GM12878 (cell line): ENCODE results near the gene CEP170B. TPM values are rescaled to one million over a fixed set of nuclear protein-coding genes. Genes with fewer than 3 reads are reported as not detected.

Source experiments
- ATAC-seq: fragments of 200-7000 bp; cut with Tn5 transposase; 3 replicates; pipeline ENCODE4 v1.9.1; 2020; ENCODE audit warnings: mild to moderate bottlenecking, moderate library complexity
- BruUV-seq: library from RNA; stranded (reverse); fragments of 400-500 nt; replicated peaks from 2 replicates; lab custom pipeline; 2021; lab: Mats Ljungman, UMichigan
- CTCF ChIA-PET: fragments of 300-600 bp; sonication (Branson Sonifier 250); formaldehyde crosslinking; extraction: SDS; loops from one replicate; lab custom pipeline; 2021; ENCODE audit warnings: inconsistent platforms; lab: Yijun Ruan, JAX
- POLR2A ChIA-PET: fragments of 350-600 bp; formaldehyde crosslinking; extraction: SDS; loops from one replicate; lab custom pipeline; 2021; ENCODE audit warnings: inconsistent platforms; lab: Charles Lee
- RAD21 ChIA-PET: fragments of 300-600 bp; sonication (Branson Sonifier 250); formaldehyde crosslinking; loops from one replicate; lab custom pipeline; 2023; ENCODE audit warnings: antibody characterized with exemption; ENCODE audit not compliant: unreplicated experiment; lab: Charles Lee
- SMC1A ChIA-PET: fragments of 300-600 bp; sonication (Branson Sonifier 250); formaldehyde crosslinking; loops from one replicate; lab custom pipeline; 2023; ENCODE audit not compliant: unreplicated experiment, uncharacterized antibody; lab: Charles Lee
- DNase-seq: peaks from one replicate; pipeline ENCODE4 v3.0.0-alpha.2; 2011; ENCODE audit warnings: low read depth, low spot score
- FAIRE-seq: peaks from 3 replicates; lab custom pipeline; 2011; peaks lifted over from hg19 to GRCh38; lab: Jason Lieb, UNC
- H2AFZ ChIP-seq: 2 replicates; pipeline ENCODE4 v1.6.0; 2011; ENCODE audit warnings: low read depth, low read length, control low read depth; ENCODE audit not compliant: control insufficient read depth
- H3K27ac ChIP-seq: 2 replicates; pipeline ENCODE4 v1.5.1; 2011; ENCODE audit warnings: control low read depth; ENCODE audit not compliant: control insufficient read depth, insufficient read depth
- H3K27me3 ChIP-seq, 2 experiments: replicated peaks in 1 of 2; 2 replicates each; pipeline versions ENCODE4 v1.6.0 to v1.6.1; 2011; ENCODE audit warnings: low read length in 1 of 2; ENCODE audit not compliant: control insufficient read depth in 2 of 2, insufficient read depth in 2 of 2
- H3K36me3 ChIP-seq, 2 experiments: 2 replicates each; pipeline ENCODE4 v1.5.1; 2011; ENCODE audit warnings: low read length in 1 of 2; ENCODE audit not compliant: control insufficient read depth in 2 of 2, insufficient read depth in 2 of 2
- H3K4me1 ChIP-seq: 2 replicates; pipeline ENCODE4 v1.6.1; 2011; ENCODE audit warnings: mild to moderate bottlenecking, low read length, moderate library complexity, mixed read lengths; ENCODE audit not compliant: control insufficient read depth, insufficient read depth
- H3K4me2 ChIP-seq: 2 replicates; pipeline ENCODE4 v1.6.0; 2011; ENCODE audit warnings: control low read depth; ENCODE audit not compliant: control insufficient read depth, insufficient read depth
- H3K4me3 ChIP-seq: fragments of 200-600 bp; sonication (generic); 2 replicates; pipeline ENCODE4 v1.5.1; 2016
- H3K79me2 ChIP-seq: 2 replicates; pipeline ENCODE4 v1.6.0; 2011; ENCODE audit warnings: low read length; ENCODE audit not compliant: control insufficient read depth, insufficient read depth
- H3K9ac ChIP-seq: 2 replicates; pipeline ENCODE4 v1.8.0; 2011; ENCODE audit warnings: low read length, control low read depth, mixed read lengths; ENCODE audit not compliant: control insufficient read depth, insufficient read depth
- H3K9me3 ChIP-seq: replicated peaks from 3 replicates; pipeline ENCODE4 v1.5.1; 2011; ENCODE audit warnings: mild to moderate bottlenecking, low read length; ENCODE audit not compliant: control insufficient read depth, insufficient read depth
- H4K20me1 ChIP-seq: 2 replicates; pipeline ENCODE4 v1.6.0; 2011; ENCODE audit not compliant: control insufficient read depth, insufficient read depth
- ATF7 ChIP-seq: fragments of 450-650 bp; IDR thresholded peaks from 2 replicates; pipeline ENCODE4 v1.6.1; 2016; ENCODE audit warnings: low read depth, mild to moderate bottlenecking
- BCL11A ChIP-seq: IDR thresholded peaks from 2 replicates; pipeline ENCODE4 v1.6.1; 2011; ENCODE audit warnings: low read depth, low read length
- CBFB ChIP-seq: IDR thresholded peaks from 2 replicates; pipeline ENCODE4 v1.6.1; 2016; ENCODE audit warnings: antibody characterized with exemption, low read depth
- CHD4 ChIP-seq: fragments of 200-600 bp; sonication (generic); IDR thresholded peaks from 2 replicates; pipeline ENCODE4 v1.6.1; 2016; ENCODE audit warnings: mild to moderate bottlenecking
- DPF2 ChIP-seq: fragments of 450-650 bp; IDR thresholded peaks from 2 replicates; pipeline ENCODE4 v1.6.1; 2017; ENCODE audit warnings: mild to moderate bottlenecking
- EGR1 ChIP-seq, 2 experiments: IDR thresholded peaks; 1 replicate in 1 of 2; 2 replicates in 1 of 2; pipeline ENCODE4 v1.6.1; 2011 to 2012; ENCODE audit warnings: low read depth in 2 of 2, low read length in 2 of 2, borderline replicate concordance in 1 of 2, mild to moderate bottlenecking in 1 of 2, moderate library complexity in 1 of 2
- EP300 ChIP-seq, 2 experiments: fragments of 150-350 bp in 1 of 2; IDR thresholded peaks; 2 replicates each; pipeline ENCODE4 v1.6.1; 2011 to 2012; ENCODE audit warnings: low read depth in 2 of 2, low read length in 2 of 2, borderline replicate concordance in 1 of 2, improper control_type of control experiment in 1 of 2, inconsistent platforms in 1 of 2; ENCODE audit not compliant: control insufficient read depth in 1 of 2
- ESRRA ChIP-seq: IDR thresholded peaks from 2 replicates; pipeline ENCODE4 v1.6.1; 2012; ENCODE audit warnings: mild to moderate bottlenecking, low read length, improper control_type of control experiment
- HCFC1 ChIP-seq: fragments of 150-350 bp; IDR thresholded peaks from 2 replicates; pipeline ENCODE4 v1.6.1; 2014; ENCODE audit warnings: low read length
- HDAC6 ChIP-seq: fragments of 200-600 bp; sonication (generic); IDR thresholded peaks from one replicate; pipeline ENCODE4 v1.8.0; 2017; ENCODE audit warnings: antibody characterized with exemption; ENCODE audit not compliant: unreplicated experiment
- KDM1A ChIP-seq: fragments of 200-600 bp; sonication (generic); IDR thresholded peaks from 2 replicates; pipeline ENCODE4 v1.6.1; 2016; ENCODE audit warnings: borderline replicate concordance
- MTA3 ChIP-seq: IDR thresholded peaks from 2 replicates; pipeline ENCODE4 v1.6.1; 2012; ENCODE audit warnings: low read length, inconsistent platforms, borderline replicate concordance
- NFYB ChIP-seq: IDR thresholded peaks from 2 replicates; pipeline ENCODE4 v1.6.1; 2011; ENCODE audit warnings: low read depth, mild to moderate bottlenecking, low read length, improper control_type of control experiment, moderate library complexity; ENCODE audit not compliant: insufficient read depth
- NR2C2 ChIP-seq: IDR thresholded peaks from 2 replicates; pipeline ENCODE4 v1.6.1; 2011; ENCODE audit warnings: borderline replicate concordance, low read depth; ENCODE audit not compliant: control insufficient read depth, insufficient read length
- NRF1 ChIP-seq: conservative IDR thresholded peaks from 2 replicates; pipeline ENCODE4 v1.6.1; 2011; ENCODE audit warnings: mild to moderate bottlenecking, low read depth, low read length, improper control_type of control experiment
- SREBF2 ChIP-seq: IDR thresholded peaks from 2 replicates; pipeline ENCODE4 v1.6.1; 2012; ENCODE audit warnings: mild to moderate bottlenecking, low read length
- STAT1 ChIP-seq: fragments of 450-650 bp; conservative IDR thresholded peaks from 2 replicates; pipeline ENCODE4 v1.6.1; 2014; ENCODE audit warnings: antibody characterized with exemption, mild to moderate bottlenecking
- ZBED1 ChIP-seq: IDR thresholded peaks from 2 replicates; pipeline ENCODE4 v1.6.1; 2016; ENCODE audit warnings: borderline replicate concordance
- WGBS: methylation state at CpG from one replicate; pipeline ENCODE4 v1.1.6; 2016; ENCODE audit warnings: low lambda C conversion rate; ENCODE audit not compliant: insufficient replicate concordance, insufficient coverage; ENCODE audit errors: missing lambda C conversion rate; 5-methylcytosine and 5-hydroxymethylcytosine counted together
- in situ Hi-C: fragments of 300-500 bp; cut with MboI; formaldehyde crosslinking; loops from 9 replicates; pipeline ENCODE4 v1.14.3; 2018; ENCODE audit warnings: mixed read lengths
- intact Hi-C: fragments of 100-400 bp; cut with micrococcal nuclease; formaldehyde crosslinking; loops from one replicate; pipeline ENCODE4 v1.14.2; 2022; ENCODE audit not compliant: unreplicated experiment
- polyA plus RNA-seq, 11 experiments: library from polyadenylated mRNA; depleted of rRNA in 4 of 11; unstranded in 6 of 11; stranded (reverse) in 5 of 11; fragments of >200 nt; fragmentation: Nextera tagmentation in 4 of 11; fragmentation: Illumina TruSeq in 1 of 11; extraction: Ambion mirVana in 4 of 11; extraction: Trizol in 1 of 11; gene quantifications; 1 replicate in 1 of 11; 2 replicates in 10 of 11; pipeline versions ENCODE4 v1.2.1 to v1.2.3, GENCODE V29; 2011 to 2016; ENCODE audit warnings: inconsistent platforms in 2 of 11, missing spikeins in 2 of 11, low read depth in 1 of 11
- total RNA-seq, 4 experiments: library from RNA; depleted of rRNA in 3 of 4; stranded (reverse); fragments of >200 nt in 3 of 4; fragmentation: Illumina TruSeq in 1 of 4; extraction: Trizol in 1 of 4; gene quantifications; 2 replicates each; pipeline versions ENCODE4 v1.2.1 to v1.2.3, GENCODE V29; 2013 to 2021
- TF ChIP-seq, protein P1 (sequence below): IDR thresholded peaks from 2 replicates; pipeline ENCODE4 v1.6.1; 2012; ENCODE audit warnings: mild to moderate bottlenecking, low read depth, low read length

Gene CEP170B
- total and polyA plus RNA-seq, 10 of the 15 experiments (the other 5 are each of a cell fraction or from before 2014, with no cell fraction given): 0.01 to 0.44 (median 0.05) TPM; not detected in 4

DNA sequence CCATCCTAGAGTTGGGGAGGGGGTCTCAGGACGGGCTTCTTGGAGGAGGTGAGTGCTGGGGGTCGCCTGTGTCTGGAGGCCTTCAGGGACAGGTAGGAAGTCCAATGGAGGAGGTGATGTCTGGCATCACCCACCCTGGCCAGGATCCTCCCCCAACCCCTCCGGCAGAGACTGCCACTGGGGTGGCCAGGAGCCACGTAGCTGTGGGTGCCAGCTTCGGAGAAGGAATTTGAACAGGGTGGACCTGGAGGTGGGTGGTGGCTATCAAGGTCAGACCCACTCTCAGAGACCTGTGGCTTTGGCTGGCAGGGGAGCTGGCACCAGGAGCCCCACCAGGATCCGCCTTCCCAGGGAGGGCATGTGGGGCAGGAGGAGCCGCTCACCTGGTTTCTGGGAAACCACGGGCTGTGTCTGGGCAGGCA, 9.1 kb downstream of the CEP170B start:
- RAD21 ChIA-PET: no interaction called here
- Histone ChIP-seq H3K9ac (no peak overlapping the region), H3K4me3 (no peak overlapping the region), H3K4me1 (no peaks in the 10 kb centered on the region), H3K9me3 (no peaks in the 10 kb centered on the region), H2AFZ (no peak overlapping the region), H3K79me2 (no peaks in the 10 kb centered on the region), H3K36me3 (no peaks in the 10 kb centered on the region), H3K4me2 (no peak overlapping the region), H3K27ac (no peak overlapping the region), H3K27me3 (no peaks in the 10 kb centered on the region), H4K20me1 (no peaks in the 10 kb centered on the region)
- SMC1A ChIA-PET: no interaction called here
- intact Hi-C loops: no loop called here
- 30% methylated on average over 7 of the region's 8 CpGs for WGBS
- in situ Hi-C loops: no loop called here
- DNase-seq (no peak), FAIRE-seq (no peak), ATAC-seq (no peak)
- POLR2A ChIA-PET: no interaction called here
- CTCF ChIA-PET: no interaction called here
- BruUV-seq: no TSS peak
- TF ChIP-seq NFYB (no peak), EGR1 (IDR thresholded peaks at IDR 0.05; ENCODE audit: borderline replicate concordance in 1 of 2, low read depth in 2 of 2, low read length in 2 of 2) (no peak), ESRRA (no peak), CHD4 (no peak), HCFC1 (no peak), CBFB (no peak), ATF7 (no peak), NR2C2 (no peak), DPF2 (no peak), NRF1 (no peak), HDAC6 (no peak), STAT1 (no peak), KDM1A (no peak), MTA3 (no peak), ZBED1 (no peak), EP300 (IDR thresholded peaks at IDR 0.05; ENCODE audit: borderline replicate concordance in 1 of 2, control insufficient read depth in 1 of 2, low read depth in 2 of 2, low read length in 2 of 2) (no peak), SREBF2 (no peak), BCL11A (no peak)
- TF ChIP-seq, protein P1, sequence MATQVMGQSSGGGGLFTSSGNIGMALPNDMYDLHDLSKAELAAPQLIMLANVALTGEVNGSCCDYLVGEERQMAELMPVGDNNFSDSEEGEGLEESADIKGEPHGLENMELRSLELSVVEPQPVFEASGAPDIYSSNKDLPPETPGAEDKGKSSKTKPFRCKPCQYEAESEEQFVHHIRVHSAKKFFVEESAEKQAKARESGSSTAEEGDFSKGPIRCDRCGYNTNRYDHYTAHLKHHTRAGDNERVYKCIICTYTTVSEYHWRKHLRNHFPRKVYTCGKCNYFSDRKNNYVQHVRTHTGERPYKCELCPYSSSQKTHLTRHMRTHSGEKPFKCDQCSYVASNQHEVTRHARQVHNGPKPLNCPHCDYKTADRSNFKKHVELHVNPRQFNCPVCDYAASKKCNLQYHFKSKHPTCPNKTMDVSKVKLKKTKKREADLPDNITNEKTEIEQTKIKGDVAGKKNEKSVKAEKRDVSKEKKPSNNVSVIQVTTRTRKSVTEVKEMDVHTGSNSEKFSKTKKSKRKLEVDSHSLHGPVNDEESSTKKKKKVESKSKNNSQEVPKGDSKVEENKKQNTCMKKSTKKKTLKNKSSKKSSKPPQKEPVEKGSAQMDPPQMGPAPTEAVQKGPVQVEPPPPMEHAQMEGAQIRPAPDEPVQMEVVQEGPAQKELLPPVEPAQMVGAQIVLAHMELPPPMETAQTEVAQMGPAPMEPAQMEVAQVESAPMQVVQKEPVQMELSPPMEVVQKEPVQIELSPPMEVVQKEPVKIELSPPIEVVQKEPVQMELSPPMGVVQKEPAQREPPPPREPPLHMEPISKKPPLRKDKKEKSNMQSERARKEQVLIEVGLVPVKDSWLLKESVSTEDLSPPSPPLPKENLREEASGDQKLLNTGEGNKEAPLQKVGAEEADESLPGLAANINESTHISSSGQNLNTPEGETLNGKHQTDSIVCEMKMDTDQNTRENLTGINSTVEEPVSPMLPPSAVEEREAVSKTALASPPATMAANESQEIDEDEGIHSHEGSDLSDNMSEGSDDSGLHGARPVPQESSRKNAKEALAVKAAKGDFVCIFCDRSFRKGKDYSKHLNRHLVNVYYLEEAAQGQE: no peak
